Activated CD4-positive, alpha-beta T cell treated with anti-CD3 and anti-CD28 coated beads for 48 hours (primary cell): ENCODE results near the gene ATG9B.
A peak's percentile ranks its signal among the peaks of the same experiment; 100 is the strongest.
"Not testable (repeated sequence)": the region's sequence is repeated elsewhere in the genome, so short reads cannot be mapped to it uniquely, and the experiment has no call there.

Experiments used
- DNase-seq: peaks from one replicate; pipeline ENCODE4 v3.0.0-alpha.2; 2020

The ATG9B gene

DNA sequence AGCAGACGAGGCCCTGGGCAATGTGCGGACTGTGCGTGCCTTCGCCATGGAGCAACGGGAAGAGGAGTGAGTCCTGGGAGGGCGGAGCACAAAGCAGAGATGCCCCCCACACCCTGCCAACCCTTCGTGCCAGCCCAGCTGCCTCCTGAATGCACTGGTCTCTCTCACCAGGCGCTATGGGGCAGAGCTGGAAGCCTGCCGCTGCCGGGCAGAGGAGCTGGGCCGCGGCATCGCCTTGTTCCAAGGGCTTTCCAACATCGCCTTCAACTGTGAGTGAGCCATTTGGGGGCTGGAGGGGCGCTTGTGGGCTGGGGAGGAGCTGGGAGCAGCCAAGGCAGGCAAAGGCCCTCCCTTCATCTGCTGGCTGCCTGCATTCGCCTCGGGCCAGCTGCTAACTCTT, 11.6 kb upstream of the ATG9B start:
- DNase-seq: no peak

GRCh38 chr7:151035026-151035717, 10.9 kb upstream of the ATG9B start:
- no peak for DNase-seq

- DNase-seq: no peak
Measured at GRCh38 chr7:151034312-151035025, 10.2 kb upstream of the ATG9B start.

GRCh38 chr7:151033864-151034249, 9.6 kb upstream of the ATG9B start:
- DNase-seq: no peak

DNA sequence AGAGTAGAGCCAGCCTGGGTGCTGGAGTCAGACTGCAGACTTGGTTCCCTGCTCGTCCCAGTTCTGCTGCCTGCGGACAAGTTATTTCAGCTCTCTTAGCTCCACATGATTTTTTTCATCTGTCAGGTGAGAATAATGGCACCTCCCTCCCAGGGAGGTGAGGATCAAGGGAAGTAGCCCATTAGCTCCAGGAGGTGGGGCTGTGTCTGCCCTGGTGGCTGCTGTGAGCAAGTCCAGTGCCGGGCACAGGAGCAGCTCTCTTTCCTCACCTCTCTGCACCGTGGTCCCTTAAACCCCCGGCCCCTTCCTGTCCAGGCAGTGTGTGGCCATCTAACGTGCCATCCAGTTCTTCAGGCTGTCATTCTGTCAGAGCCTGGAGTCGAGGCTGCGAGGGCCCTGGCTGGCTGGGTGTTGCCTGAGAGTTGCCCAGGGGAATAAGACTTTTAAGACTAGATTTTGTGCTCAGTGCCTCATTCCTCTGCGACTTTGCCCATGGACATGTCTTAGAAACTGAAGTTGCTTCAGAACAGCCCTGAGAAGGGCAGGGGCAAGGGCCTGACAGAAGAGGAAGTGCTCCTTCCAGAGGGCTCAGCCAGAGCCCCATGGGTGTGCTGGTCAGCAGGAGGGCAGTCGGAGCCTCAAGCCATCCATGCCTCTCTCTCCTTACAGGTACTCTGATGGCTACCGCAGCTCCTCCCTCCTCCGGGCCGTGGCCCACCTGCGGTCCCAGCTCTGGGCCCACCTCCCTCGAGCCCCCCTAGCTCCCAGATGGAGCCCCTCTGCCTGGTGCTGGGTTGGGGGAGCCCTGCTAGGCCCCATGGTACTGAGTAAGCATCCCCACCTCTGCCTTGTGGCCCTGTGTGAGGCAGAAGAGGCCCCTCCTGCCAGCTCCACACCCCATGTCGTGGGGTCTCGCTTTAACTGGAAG, 8.9 kb upstream of the ATG9B start:
- DNase-seq: no peak

- DNase-seq: no peak
Measured at GRCh38 chr7:151031011-151031410, 6.7 kb upstream of the ATG9B start.

DNA sequence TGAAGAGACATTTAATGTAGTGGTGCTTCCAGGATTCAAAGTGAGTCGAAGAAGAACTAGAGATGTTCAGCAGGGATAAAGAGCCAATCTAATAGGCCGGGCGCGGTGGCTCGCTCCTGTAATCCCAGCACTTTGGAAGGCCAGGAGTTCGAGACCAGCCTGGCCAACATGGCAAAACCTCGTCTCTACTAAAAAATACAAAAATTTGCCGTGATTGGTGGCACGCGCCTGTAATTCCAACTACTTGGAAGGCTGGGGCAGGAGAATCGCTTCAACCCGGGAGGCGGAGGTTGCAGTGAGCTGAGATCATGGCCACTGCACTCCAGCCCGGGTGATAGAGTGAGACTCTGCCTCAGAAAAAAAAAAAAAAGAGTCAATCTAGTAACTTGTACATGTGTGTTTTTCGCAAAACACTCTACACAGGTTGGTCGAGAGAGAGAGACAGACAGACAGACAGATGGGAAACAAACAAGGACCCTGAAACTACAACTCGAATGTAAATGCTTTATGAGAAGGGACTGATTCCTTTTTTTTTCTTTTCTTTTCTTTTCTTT, 4.7 kb upstream of the ATG9B start:
- DNase-seq: no peak

DNA sequence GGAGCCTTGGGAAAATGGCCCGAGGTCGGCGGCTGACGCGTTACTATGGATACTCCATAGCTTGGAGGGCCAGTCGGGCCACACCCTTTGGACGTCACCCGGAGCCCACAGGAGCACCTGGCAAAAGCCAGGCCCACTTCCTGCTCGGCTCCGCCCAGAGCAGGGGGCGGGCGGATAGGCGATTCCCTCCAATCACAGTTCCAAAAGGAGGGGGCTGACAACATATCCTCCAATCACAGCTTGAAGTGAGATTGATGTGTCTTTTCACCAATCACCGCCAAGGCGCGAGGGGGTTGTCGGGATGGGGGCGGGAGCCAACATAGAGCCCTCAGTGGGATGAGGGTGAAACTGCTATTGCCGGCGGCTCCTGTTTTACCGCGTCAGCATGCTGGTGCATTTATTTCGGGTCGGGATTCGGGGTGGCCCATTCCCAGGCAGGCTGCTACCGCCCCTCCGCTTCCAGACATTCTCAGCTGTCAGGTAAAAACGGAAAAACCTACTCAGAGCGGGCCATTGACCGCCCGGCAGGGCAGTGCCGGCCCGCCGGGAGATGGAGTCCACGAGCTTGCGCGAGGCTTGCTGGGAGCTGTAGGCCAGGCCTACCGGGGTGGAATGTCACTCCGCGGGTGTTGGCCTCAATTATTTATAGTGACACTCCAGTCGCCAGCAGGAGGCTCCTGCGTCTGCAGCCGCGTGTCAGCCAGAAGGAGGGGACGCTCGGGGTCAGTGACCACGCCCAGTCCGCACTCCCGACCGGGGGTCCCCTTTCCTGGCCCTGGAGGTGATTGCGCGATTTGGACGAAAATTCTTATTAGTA, 4.0 kb upstream of the ATG9B start, which contains the start of gene ABCB8:
Gene ABCB8, plus strand, starts transcription at position 320 of the 817 bp plus-strand sequence. Its CDS starts 66 bp downstream, at position 386.
- DNase-seq: peak; percentile 99

- DNase-seq: not testable (repeated sequence)
Measured at GRCh38 chr7:151027728-151028130, 3.4 kb upstream of the ATG9B start.

- DNase-seq: not testable (repeated sequence)
Measured at GRCh38 chr7:151026771-151027727, 2.8 kb upstream of the ATG9B start.

DNA sequence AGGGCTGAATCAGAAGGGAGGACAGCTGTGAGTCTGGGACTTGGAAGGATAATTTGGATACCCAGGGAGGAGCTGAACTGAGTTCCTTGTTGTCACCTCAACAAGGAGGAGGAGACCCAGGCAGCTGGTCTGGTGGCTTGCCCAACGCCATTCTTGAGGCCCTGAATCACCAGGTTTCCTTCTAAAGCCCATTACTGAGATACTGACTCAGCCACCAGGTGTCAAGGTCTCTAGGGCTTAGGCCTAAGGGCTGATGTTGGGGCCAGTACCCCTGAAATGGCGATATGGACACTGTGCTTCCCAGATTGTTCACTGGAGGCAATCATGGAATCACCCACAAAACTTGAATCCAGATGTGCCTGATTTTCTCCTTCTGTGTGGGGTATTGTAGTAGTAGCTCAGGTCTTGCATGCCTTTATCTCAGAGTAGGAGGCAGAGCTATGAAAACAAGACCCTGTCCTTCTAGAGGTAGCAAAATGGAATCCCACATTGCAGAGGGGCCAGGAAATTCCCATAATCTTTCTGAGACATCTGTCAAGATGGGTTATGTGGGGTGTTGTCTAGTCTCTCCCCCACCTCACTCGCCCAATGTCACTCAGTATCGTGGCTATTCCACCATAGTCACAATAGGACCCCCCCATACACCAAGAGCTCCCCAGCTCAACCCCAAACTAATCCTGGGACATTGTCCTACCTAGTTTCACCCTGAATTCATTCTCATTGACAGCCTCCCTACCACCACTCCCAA, 1.8 kb upstream of the ATG9B start:
- no peak for DNase-seq

DNA sequence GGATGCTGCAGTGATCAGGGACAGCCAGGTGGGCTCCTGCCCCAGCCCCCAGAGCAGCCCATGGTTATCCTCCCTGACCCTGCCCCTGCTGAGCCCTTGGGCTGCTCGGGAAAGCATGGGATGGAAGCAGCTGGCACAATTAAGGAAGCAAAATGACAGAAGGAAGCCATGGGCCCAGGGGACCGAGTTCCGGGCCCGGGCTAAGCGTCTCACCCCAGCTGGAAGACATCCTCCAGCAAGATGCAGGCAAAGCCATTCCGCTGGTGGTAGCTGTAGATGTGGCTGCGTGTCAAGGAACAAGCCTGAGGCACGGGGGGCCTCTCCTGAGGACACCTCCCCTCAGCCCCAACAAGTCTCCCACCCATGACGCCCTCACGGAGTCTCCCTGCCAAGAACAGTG, 1.1 kb downstream of the ATG9B start:
- no peak for DNase-seq

DNA sequence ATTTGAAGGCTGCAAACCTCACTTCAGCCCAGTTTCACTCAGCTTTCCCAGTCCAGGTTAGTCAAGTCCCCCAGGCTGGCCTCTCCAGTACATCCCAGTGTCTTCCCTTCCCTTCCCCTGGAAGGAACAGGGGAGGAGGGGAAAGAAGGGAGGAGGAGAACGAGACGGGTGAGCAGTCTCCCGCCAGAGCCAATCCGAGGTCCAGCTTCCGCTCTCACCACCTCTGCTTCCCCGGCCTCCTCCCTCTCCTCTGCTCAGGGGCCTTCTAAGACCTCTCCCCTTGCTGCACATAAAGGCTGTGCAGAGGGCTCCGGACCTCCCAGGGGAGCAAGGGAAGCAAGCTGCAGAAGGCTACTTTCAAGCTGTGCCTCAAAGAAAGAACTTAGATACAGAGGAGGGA, 4.1 kb downstream of the ATG9B start:
- no peak for DNase-seq

DNA sequence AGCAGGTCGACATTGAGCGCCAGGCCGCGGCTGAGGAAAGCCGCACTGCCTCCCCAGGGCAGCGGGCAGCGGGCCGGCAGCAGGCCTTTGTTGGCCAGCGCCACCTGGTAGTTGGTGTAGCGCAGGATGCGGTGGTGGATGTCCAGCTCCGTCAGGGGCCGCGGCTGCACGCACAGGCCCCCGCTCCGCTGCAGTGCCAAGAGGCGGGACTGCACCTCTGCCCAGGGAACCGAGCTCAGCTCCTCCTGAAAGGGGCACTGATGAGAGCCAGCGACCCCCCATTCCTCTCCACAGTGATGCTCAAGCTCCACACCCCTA, 5.2 kb downstream of the ATG9B start:
- no peak for DNase-seq

GRCh38 chr7:151018421-151019129, 5.7 kb downstream of the ATG9B start:
- peak; percentile 55 for DNase-seq

DNA sequence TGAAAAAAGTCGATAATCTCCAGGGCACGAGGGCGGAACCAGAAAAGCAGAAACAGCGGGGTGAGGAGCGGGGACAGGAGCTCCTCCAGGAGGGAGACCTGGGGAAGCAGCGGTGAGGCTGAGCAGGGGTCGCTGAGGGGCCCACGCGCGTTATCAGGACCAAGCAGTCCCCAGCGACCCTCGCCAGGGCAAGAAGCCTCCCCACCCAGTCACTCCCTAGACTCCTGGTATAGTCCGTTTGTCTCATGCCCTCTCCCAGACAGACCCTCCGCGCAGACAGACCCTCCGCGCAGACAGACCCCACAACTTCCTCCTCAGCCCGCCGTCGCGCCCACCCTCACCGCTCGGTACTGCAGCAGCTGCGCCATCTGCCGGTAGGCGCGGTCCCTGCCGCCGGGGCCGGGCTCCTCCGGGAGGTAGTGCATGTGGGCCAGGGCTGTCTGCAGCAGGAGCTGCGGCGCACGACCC, 6.3 kb downstream of the ATG9B start:
- peak; percentile 90 for DNase-seq

- no peak for DNase-seq
Measured at GRCh38 chr7:151017370-151017952, 6.8 kb downstream of the ATG9B start.

DNA sequence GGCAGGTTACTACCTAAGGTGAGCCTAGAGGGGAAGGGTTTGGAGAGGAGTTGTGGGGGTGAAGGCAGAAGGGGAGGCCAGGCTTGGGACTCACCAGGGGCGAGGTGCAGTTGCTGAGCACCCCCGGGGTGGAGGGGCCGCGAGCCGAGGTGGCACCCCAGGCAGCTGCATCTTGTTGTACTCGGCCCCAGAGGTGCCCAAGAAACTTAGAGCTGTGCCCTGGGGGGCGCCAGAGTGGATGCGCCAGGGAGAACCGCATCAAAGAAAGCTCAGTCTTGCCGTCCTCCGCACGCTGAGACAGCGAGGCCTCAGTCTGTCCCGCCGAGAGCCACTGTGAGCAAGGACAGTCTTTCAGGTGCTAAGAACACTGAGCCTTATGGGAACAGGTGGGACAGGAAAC, 7.4 kb downstream of the ATG9B start:
- no peak for DNase-seq

DNA sequence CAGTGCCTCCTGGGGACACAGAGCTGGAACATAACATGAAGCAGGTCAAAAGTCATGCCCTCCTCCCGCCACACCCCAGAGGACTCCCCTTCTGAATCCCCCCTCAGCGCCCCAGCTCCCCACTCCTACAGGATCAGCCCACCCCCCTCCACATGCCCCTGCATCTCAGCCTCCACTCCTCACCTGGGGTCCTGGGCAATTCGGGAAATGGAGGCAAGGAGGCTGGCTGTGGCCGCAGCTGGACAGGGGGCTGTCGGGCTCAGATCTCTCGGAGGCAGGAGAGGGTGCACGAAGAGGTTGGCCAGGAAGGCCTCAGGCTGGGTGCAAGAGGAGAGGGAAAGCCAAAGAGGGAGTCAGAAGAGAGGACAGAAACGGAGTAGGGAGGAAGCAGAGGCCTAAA, 7.8 kb downstream of the ATG9B start:
- DNase-seq: no peak
